Testis (tissue), 3 donors: ENCODE measurements around the gene ADAM8. TPM values are rescaled to one million over a fixed set of nuclear protein-coding genes. Genes with fewer than 3 reads are reported as not detected.

Experiments
- DNase-seq: peaks from one replicate; pipeline ENCODE4 v3.0.0-alpha.2; 2019
- H3K27ac ChIP-seq, 2 donors: fragments of 200-600 bp; sonication (generic); one replicate each; pipeline ENCODE4 v1.5.1; 2019
- H3K27me3 ChIP-seq: fragments of 200-600 bp; sonication (generic); one replicate; pipeline ENCODE4 v1.5.1; 2019
- H3K36me3 ChIP-seq: fragments of 200-600 bp; sonication (generic); one replicate; pipeline ENCODE4 v1.5.1; 2017; ENCODE audit warnings: low read depth; ENCODE audit errors: missing control alignments
- H3K4me1 ChIP-seq: fragments of 200-600 bp; sonication (generic); one replicate; pipeline ENCODE4 v1.5.1; 2019
- H3K4me3 ChIP-seq, 2 donors: fragments of 200-600 bp; sonication (generic); one replicate each; pipeline ENCODE4 v1.5.1; 2017 to 2019
- H3K9me3 ChIP-seq: fragments of 200-600 bp; sonication (generic); one replicate; pipeline ENCODE4 v1.5.1; 2017
- CTCF ChIP-seq, 3 experiments: fragments of 450-650 bp in 2 of 3; fragments of 200-600 bp in 1 of 3; sonication (generic) in 1 of 3; IDR thresholded peaks; one replicate each; pipeline ENCODE4 v1.5.1; 2016 to 2019; ENCODE audit warnings: antibody characterized with exemption in 3 of 3, mild to moderate bottlenecking in 2 of 3, moderate library complexity in 1 of 3
- POLR2A ChIP-seq: fragments of 450-650 bp; IDR thresholded peaks from one replicate; pipeline ENCODE4 v1.6.1; 2017; ENCODE audit warnings: antibody characterized with exemption, mild to moderate bottlenecking, moderate library complexity
- WGBS, 2 donors: methylation state at CpG; one replicate each; pipeline ENCODE4 v1.1.5; 2018; 5-methylcytosine and 5-hydroxymethylcytosine counted together
- intact Hi-C: fragments of 100-400 bp; cut with DNase I; formaldehyde crosslinking; loops from one replicate; pipeline ENCODE4 v1.15.1; 2023; ENCODE audit warnings: low total_unique reads
- polyA plus RNA-seq: library from polyadenylated mRNA; stranded (reverse); fragments of 350-450 nt; fragmentation: Illumina TruSeq; extraction: RNeasy Lipid Tissue Mini Kit (QIAGEN cat#74804); gene quantifications from one replicate; pipeline ENCODE4 v1.2.3, GENCODE V29; 2014; ENCODE audit warnings: low read depth, low replicate concordance; ENCODE audit not compliant: insufficient read depth
- total RNA-seq, 2 donors: library from RNA; depleted of rRNA; stranded (reverse); fragments of >200 nt; gene quantifications; one replicate each; pipeline ENCODE4 v1.2.3, GENCODE V29; 2016

Gene ADAM8
- total and polyA plus RNA-seq, 3 donors from 2014 or later = 3.5 to 14.6 (median 12.8) TPM

GRCh38 chr10:133260895-133261725, 15.6 kb downstream of the ADAM8 start:
- peak overlapping the region; percentile 70 to 83 for H3K4me3 ChIP-seq
- peak overlapping the region; percentile 67 to 82 for H3K27ac ChIP-seq
- WGBS, 2 donors = 0 to 24% methylated on average over 8 to 46 of the region's 50 CpGs
- H3K9me3 ChIP-seq = no peaks in the 10 kb centered on the region
- DNase-seq = peak; percentile 69
- intact Hi-C loops = no loop called here
- TF ChIP-seq POLR2A (no peak), CTCF (IDR thresholded peaks at IDR 0.05) (no peak)
- H3K27me3 ChIP-seq = no peaks in the 10 kb centered on the region
- peaks cover 17% of the 10 kb centered on the region for H3K4me1 ChIP-seq
- H3K36me3 ChIP-seq = no peaks in the 10 kb centered on the region

GRCh38 chr10:133259602-133259989, 17.1 kb downstream of the ADAM8 start:
- 78 to 84% methylated on average over 10 to 12 of the region's 12 CpGs for WGBS, 2 donors
- Histone ChIP-seq H3K9me3 (no peaks in the 10 kb centered on the region), H3K27me3 (no peaks in the 10 kb centered on the region), H3K27ac (peak overlapping the region in 1 of 2 donors; percentile 41), H3K4me3 (no peak overlapping the region), H3K36me3 (no peaks in the 10 kb centered on the region), H3K4me1 (peaks cover 32% of the 10 kb centered on the region)
- DNase-seq = no peak
- intact Hi-C loops = no loop called here
- TF ChIP-seq POLR2A = no peak
- no peak for TF ChIP-seq CTCF (IDR thresholded peaks at IDR 0.05)

- peaks cover 38% of the 10 kb centered on the region for H3K4me1 ChIP-seq
- H3K27me3 ChIP-seq = no peaks in the 10 kb centered on the region
- intact Hi-C loops = no loop called here
- H3K4me3 ChIP-seq = no peak overlapping the region
- DNase-seq = peak; percentile 57
- peak overlapping the region; percentile 23 to 41 for H3K27ac ChIP-seq
- H3K36me3 ChIP-seq = no peaks in the 10 kb centered on the region
- WGBS, 2 donors = 74 to 77% methylated on average over 9 to 24 of the region's 24 CpGs
- TF ChIP-seq CTCF (IDR thresholded peaks at IDR 0.05) = no peak
- no peak for TF ChIP-seq POLR2A
- no peaks in the 10 kb centered on the region for H3K9me3 ChIP-seq
Measured at GRCh38 chr10:133258818-133259601, 17.7 kb downstream of the ADAM8 start.

GRCh38 chr10:133258066-133258817, 18.4 kb downstream of the ADAM8 start:
- no peaks in the 10 kb centered on the region for H3K27me3 ChIP-seq
- no peaks in the 10 kb centered on the region for H3K36me3 ChIP-seq
- intact Hi-C loops = no loop called here
- 57 to 58% methylated on average over 5 to 21 of the region's 21 CpGs for WGBS, 2 donors
- no peaks in the 10 kb centered on the region for H3K9me3 ChIP-seq
- no peak for DNase-seq
- H3K4me3 ChIP-seq = no peak overlapping the region
- peaks cover 46% of the 10 kb centered on the region for H3K4me1 ChIP-seq
- H3K27ac ChIP-seq = peak overlapping the region in 1 of 2 donors; percentile 44
- no peak for TF ChIP-seq POLR2A
- TF ChIP-seq CTCF (IDR thresholded peaks at IDR 0.05) = no peak
